ENCODE measurements around the gene KLK8.

The KLK8 gene

DNA sequence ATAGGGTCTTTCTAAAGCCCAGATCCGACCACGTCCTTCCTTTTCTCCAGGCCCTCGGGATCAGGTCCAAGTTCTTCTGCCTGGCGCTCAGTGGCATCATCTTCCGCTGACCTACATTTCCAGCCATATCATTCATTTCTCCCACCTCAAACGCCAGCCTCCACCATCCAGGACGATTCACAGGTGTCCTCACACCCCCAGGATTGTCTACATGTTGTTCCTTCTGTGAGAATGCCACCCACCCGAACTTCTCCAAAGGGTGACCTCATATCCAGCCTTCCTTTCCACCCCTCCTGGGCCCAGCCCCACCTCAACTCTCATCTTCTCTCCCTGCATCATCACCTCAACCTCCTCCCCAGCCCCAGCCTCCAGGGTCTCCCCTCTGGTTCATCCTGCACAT lies 43.8 kb downstream of the KLK8 start:
- TF ChIP-seq, protein P1, sequence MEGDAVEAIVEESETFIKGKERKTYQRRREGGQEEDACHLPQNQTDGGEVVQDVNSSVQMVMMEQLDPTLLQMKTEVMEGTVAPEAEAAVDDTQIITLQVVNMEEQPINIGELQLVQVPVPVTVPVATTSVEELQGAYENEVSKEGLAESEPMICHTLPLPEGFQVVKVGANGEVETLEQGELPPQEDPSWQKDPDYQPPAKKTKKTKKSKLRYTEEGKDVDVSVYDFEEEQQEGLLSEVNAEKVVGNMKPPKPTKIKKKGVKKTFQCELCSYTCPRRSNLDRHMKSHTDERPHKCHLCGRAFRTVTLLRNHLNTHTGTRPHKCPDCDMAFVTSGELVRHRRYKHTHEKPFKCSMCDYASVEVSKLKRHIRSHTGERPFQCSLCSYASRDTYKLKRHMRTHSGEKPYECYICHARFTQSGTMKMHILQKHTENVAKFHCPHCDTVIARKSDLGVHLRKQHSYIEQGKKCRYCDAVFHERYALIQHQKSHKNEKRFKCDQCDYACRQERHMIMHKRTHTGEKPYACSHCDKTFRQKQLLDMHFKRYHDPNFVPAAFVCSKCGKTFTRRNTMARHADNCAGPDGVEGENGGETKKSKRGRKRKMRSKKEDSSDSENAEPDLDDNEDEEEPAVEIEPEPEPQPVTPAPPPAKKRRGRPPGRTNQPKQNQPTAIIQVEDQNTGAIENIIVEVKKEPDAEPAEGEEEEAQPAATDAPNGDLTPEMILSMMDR (IDR thresholded peaks at IDR 0.05; ENCODE audit: low read depth, low read length), result no peak
- no peak for DNase-seq (ENCODE audit: low read depth in 2 of 2)
- H3K4me3 ChIP-seq (replicated peaks in 1 of 2; ENCODE audit: low read depth in 2 of 2, low read length in 2 of 2), result no peak overlapping the region

DNA sequence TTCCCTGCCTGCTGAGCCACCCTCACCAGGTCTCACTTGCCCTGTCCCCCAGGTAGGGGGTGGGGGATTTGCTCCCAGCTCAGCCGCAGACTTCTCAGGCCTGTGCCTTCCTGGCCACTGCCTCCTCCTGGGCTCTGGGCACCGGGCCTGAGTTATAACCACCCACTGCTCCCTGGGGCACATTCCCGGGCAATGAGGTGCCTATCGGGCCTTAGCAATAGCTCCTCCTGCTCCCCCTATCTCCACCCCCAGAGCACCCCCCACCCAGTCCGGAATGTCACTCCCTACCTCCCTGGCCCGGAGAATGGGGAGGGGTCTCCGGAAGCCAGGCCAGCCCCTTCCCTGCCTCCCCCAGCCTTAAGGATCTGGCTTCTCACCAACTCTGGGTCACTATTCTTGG lies 48.5 kb downstream of the KLK8 start, which contains the start of gene KLK5:
KLK5 (minus strand) TSS at position 129 of the 400 bp plus-strand sequence. CDS start 381 bp downstream, outside the sequence.
- DNase-seq (ENCODE audit: low read depth in 2 of 2), result no peak
- TF ChIP-seq, protein P1 (IDR thresholded peaks at IDR 0.05; ENCODE audit: low read depth, low read length), result no peak
- no peak within 1 kb of the TSS for H3K4me3 ChIP-seq (replicated peaks in 1 of 2; ENCODE audit: low read depth in 2 of 2, low read length in 2 of 2)

DNA sequence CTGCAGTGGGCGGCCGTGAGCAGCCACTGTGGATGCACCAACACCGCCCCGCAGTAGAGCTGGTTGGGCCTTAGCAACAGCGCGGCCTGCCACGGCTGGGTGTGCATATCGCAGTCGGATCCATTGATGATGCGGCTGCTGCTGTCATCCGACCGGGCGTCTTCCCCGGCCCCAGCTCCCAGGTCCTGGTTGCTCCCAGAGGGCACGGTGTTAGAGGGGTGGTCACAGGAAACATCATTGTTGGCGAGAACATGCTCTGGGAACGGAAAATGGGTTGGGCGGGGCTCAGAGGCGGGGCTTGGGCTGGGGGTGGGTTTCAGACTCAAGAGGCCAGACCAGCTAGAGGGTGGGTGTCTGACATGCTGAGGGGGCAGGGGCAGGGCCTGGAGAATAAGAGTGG lies 51.5 kb downstream of the KLK8 start:
- H3K4me3 ChIP-seq (replicated peaks in 1 of 2; ENCODE audit: low read depth in 2 of 2, low read length in 2 of 2), result no peak overlapping the region
- no peak for DNase-seq (ENCODE audit: low read depth in 2 of 2)
- TF ChIP-seq, protein P1 (IDR thresholded peaks at IDR 0.05; ENCODE audit: low read depth, low read length), result no peak

DNA sequence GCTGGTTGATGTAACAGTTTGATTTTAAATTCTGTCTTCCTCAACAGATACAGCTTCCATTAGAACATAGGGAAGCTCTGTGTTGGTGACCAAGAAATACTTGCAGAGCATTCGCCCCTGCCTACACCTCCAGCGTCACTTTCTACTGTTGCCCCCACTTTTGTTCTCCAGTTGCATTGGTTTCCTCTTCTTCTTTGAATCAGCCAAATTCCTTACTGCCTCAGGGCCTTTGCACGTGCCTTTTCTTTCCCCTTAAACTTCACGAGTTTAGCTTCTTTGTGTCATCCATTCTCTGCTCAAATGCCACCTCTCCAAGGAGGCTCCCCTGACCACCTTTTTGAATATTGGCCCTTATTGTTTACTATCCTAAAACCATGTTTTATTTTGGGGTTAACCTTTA lies 54.3 kb downstream of the KLK8 start:
- TF ChIP-seq, protein P1 (IDR thresholded peaks at IDR 0.05; ENCODE audit: low read depth, low read length), result no peak

More for the DNA sequence above, 54.3 kb downstream of the KLK8 start:
- no peak overlapping the region for H3K4me3 ChIP-seq (replicated peaks in 1 of 2; ENCODE audit: low read depth in 2 of 2, low read length in 2 of 2)
- no peak for DNase-seq (ENCODE audit: low read depth in 2 of 2)

Data from cardiac fibroblast (primary cell).